Adrenal gland (tissue), 12 donors: ENCODE results near the gene PPP1R9B. TPM values are rescaled to one million over a fixed set of nuclear protein-coding genes. Genes with fewer than 3 reads are reported as not detected.

Experiments
- DNase-seq, 7 donors: peaks; one replicate each; pipeline ENCODE4 v3.0.0-alpha.2; 2019 to 2020
- H3K27ac ChIP-seq, 5 donors: fragments of 200-600 bp; sonication (generic) in 4 of 5; 1 replicate in 3 of 5; 2 replicates in 2 of 5; pipeline versions ENCODE4 v1.5.1 to v1.8.0; 2016 to 2020; ENCODE audit warnings: mild to moderate bottlenecking in 1 of 5
- H3K27me3 ChIP-seq: fragments of 200-600 bp; 2 replicates; pipeline ENCODE4 v1.8.0; 2021
- H3K36me3 ChIP-seq, 2 donors: fragments of 200-600 bp; replicated peaks in 1 of 2; 1 replicate in 1 of 2; 2 replicates in 1 of 2; pipeline versions ENCODE4 v1.5.1 to v1.8.0; 2018 to 2022
- H3K4me1 ChIP-seq, 2 donors: fragments of 200-600 bp; replicated peaks in 1 of 2; 1 replicate in 1 of 2; 2 replicates in 1 of 2; pipeline versions ENCODE4 v1.5.1 to v1.8.0; 2018 to 2021
- H3K4me3 ChIP-seq, 4 donors: fragments of 200-600 bp; sonication (generic) in 3 of 4; one replicate each; pipeline ENCODE4 v1.5.1; 2016 to 2018
- H3K9me3 ChIP-seq, 3 donors: fragments of 200-600 bp; sonication (generic) in 1 of 3; replicated peaks in 1 of 3; 1 replicate in 2 of 3; 2 replicates in 1 of 3; pipeline versions ENCODE4 v1.5.1 to v1.8.0; 2016 to 2021
- CTCF ChIP-seq, 6 experiments: fragments of 450-650 bp in 4 of 6; fragments of 200-600 bp in 2 of 6; sonication (generic) in 1 of 6; IDR thresholded peaks; 1 replicate in 5 of 6; 2 replicates in 1 of 6; pipeline versions ENCODE4 v1.5.1 to v1.8.0; 2016 to 2021; ENCODE audit warnings: antibody characterized with exemption in 6 of 6, mild to moderate bottlenecking in 2 of 6, moderate library complexity in 1 of 6
- POLR2A ChIP-seq, 2 donors: fragments of 450-650 bp; IDR thresholded peaks; one replicate each; pipeline ENCODE4 v1.6.1; 2017; ENCODE audit warnings: antibody characterized with exemption in 2 of 2, mild to moderate bottlenecking in 2 of 2, moderate library complexity in 1 of 2
- WGBS, 4 donors: extraction: QIAGEN DNeasy Blood & Tissue Kit in 2 of 4; methylation state at CpG; one replicate each; pipeline versions ENCODE4 v1.1.5 to v1.1.7; 2013 to 2017; 5-methylcytosine and 5-hydroxymethylcytosine counted together
- intact Hi-C, 2 donors: fragments of 100-400 bp; cut with DNase I; formaldehyde crosslinking; loops; one replicate each; pipeline versions ENCODE4 v1.14.1 to v1.15.0; 2022 to 2023
- polyA plus RNA-seq, 3 donors: library from polyadenylated mRNA; stranded (reverse); fragments of 200-250 nt in 2 of 3; fragments of 350-450 nt in 1 of 3; fragmentation: Illumina TruSeq in 1 of 3; extraction: RNeasy Lipid Tissue Mini Kit (QIAGEN cat#74804) in 1 of 3; gene quantifications; one replicate each; pipeline ENCODE4 v1.2.3, GENCODE V29; 2013 to 2014
- total RNA-seq, 9 donors: library from RNA; depleted of rRNA in 4 of 9; stranded (reverse); fragments of >200 nt in 4 of 9; fragments of 120-200 nt in 1 of 9; fragmentation: NEBNext Ultra II Directional in 1 of 9; extraction: Animal tissue kit (Norgen Biotek cat#: 25700) in 1 of 9; gene quantifications; one replicate each; pipeline versions ENCODE4 v1.1.0 to v1.2.4, GENCODE V29; 2013 to 2023
- donor health status: healthy with polysubstance abuse.
- donor health status: Bipolar disorder and iron deficiency.
- donor health status: DM: yes; HTN: yes; CAD: no.
- donor health status: DM: no; HTN: no; CAD: no.
- donor health status: DM: no; HTN: no; CAD: no.
- donor health status: DM: yes; HTN: yes; CAD: no.

The PPP1R9B gene
- total and polyA plus RNA-seq, 12 donors = 21.8 to 128 (median 52.1) TPM

- peaks cover 7 to 8% of the 10 kb centered on the region in 2 donors for H3K4me1 ChIP-seq
- WGBS, 4 donors = 75 to 82% (median 79%) methylated on average over 18 of the region's 18 CpGs
These were observed 32.4 kb upstream of the PPP1R9B start for GRCh38 chr17:50182783-50183420.

GRCh38 chr17:50181591-50182560, 31.4 kb upstream of the PPP1R9B start:
- no peaks in the 10 kb centered on the region for H3K27me3 ChIP-seq
- H3K36me3 ChIP-seq = no peaks in the 10 kb centered on the region
- no peak for TF ChIP-seq CTCF (IDR thresholded peaks at IDR 0.05)
- no peak for TF ChIP-seq POLR2A (IDR thresholded peaks at IDR 0.05)
- no peaks in the 10 kb centered on the region for H3K9me3 ChIP-seq
- H3K4me1 ChIP-seq = peaks cover 12 to 15% of the 10 kb centered on the region in 2 donors
- no peak for DNase-seq
- no peak overlapping the region for H3K27ac ChIP-seq
- intact Hi-C loops = no loop called here
- no peak overlapping the region for H3K4me3 ChIP-seq
- 76 to 85% (median 80%) methylated on average over 11 to 12 of the region's 12 CpGs for WGBS, 4 donors

More at GRCh38 chr17:50182783-50183420, 32.4 kb upstream of the PPP1R9B start:
- Histone ChIP-seq H3K27ac (no peak overlapping the region), H3K27me3 (no peaks in the 10 kb centered on the region), H3K36me3 (no peaks in the 10 kb centered on the region), H3K9me3 (no peaks in the 10 kb centered on the region), H3K4me3 (no peak overlapping the region)
- TF ChIP-seq CTCF (IDR thresholded peaks at IDR 0.05) (no peak), POLR2A (IDR thresholded peaks at IDR 0.05) (no peak)
- intact Hi-C loops = no loop called here
- DNase-seq = no peak

GRCh38 chr17:50181144-50181543, 30.7 kb upstream of the PPP1R9B start:
- TF ChIP-seq CTCF (IDR thresholded peaks at IDR 0.05) (no peak), POLR2A (IDR thresholded peaks at IDR 0.05) (no peak)
- H3K9me3 ChIP-seq = no peaks in the 10 kb centered on the region
- no peak overlapping the region for H3K27ac ChIP-seq
- no peaks in the 10 kb centered on the region for H3K27me3 ChIP-seq
- WGBS, 4 donors = 84 to 91% (median 90%) methylated on average over 13 of the region's 13 CpGs
- H3K4me3 ChIP-seq = no peak overlapping the region
- H3K36me3 ChIP-seq = no peaks in the 10 kb centered on the region
- DNase-seq = no peak
- intact Hi-C loops = no loop called here
- peaks cover 12 to 15% of the 10 kb centered on the region in 2 donors for H3K4me1 ChIP-seq

- Histone ChIP-seq H3K9me3 (no peaks in the 10 kb centered on the region), H3K4me3 (no peak overlapping the region), H3K27ac (no peak overlapping the region), H3K4me1 (peaks cover 12 to 15% of the 10 kb centered on the region in 2 donors), H3K36me3 (no peaks in the 10 kb centered on the region), H3K27me3 (no peaks in the 10 kb centered on the region)
- TF ChIP-seq POLR2A (IDR thresholded peaks at IDR 0.05) = no peak
- no peak for TF ChIP-seq CTCF (IDR thresholded peaks at IDR 0.05)
- WGBS, 4 donors = 77 to 87% (median 81%) methylated on average over 12 of the region's 12 CpGs
- no peak for DNase-seq
- intact Hi-C loops = no loop called here
These were observed 30.1 kb upstream of the PPP1R9B start for GRCh38 chr17:50180620-50181019.
